ENCODE results near the gene OPCML.

GRCh38 chr11:132788816-132789325, 743.4 kb downstream of the OPCML start:
- TF ChIP-seq EZH2 (IDR thresholded peaks at IDR 0.05; ENCODE audit: borderline replicate concordance, insufficient read depth, low read depth, low read length, poor library complexity, severe bottlenecking) (no peak), CTCF (IDR thresholded peaks at IDR 0.05) (no peak)
